Small intestine (tissue), 7 donors: Measurements from ENCODE around the gene RELN. TPM values are rescaled to one million over a fixed set of nuclear protein-coding genes. Genes with fewer than 3 reads are reported as not detected.

Source experiments
- DNase-seq, 2 donors: peaks; one replicate each; pipeline versions ENCODE4 v3.0.0 to v3.0.0-alpha.2; 2013
- FAIRE-seq: peaks from 2 replicates; lab custom pipeline; 2012; peaks lifted over from hg19 to GRCh38; lab: Jason Lieb, UNC
- H3K27ac ChIP-seq, 3 donors: one replicate each; pipeline ENCODE4 v1.5.1; 2013; ENCODE audit warnings: low read length in 2 of 3, mild to moderate bottlenecking in 2 of 3, control low read depth in 1 of 3, inconsistent platforms in 1 of 3, low read depth in 1 of 3, moderate library complexity in 1 of 3
- H3K27me3 ChIP-seq, 3 donors: one replicate each; pipeline ENCODE4 v1.6.1; 2013; ENCODE audit warnings: low read length in 3 of 3, inconsistent platforms in 1 of 3; ENCODE audit not compliant: control insufficient read depth in 3 of 3, insufficient read depth in 3 of 3
- H3K36me3 ChIP-seq, 3 donors: one replicate each; pipeline ENCODE4 v1.6.1; 2013; ENCODE audit warnings: low read length in 3 of 3, inconsistent platforms in 1 of 3, low read depth in 1 of 3, mild to moderate bottlenecking in 1 of 3, moderate library complexity in 1 of 3; ENCODE audit not compliant: control insufficient read depth in 3 of 3, insufficient read depth in 2 of 3
- H3K4me1 ChIP-seq, 3 donors: one replicate each; pipeline ENCODE4 v1.6.1; 2013; ENCODE audit warnings: low read length in 2 of 3, inconsistent platforms in 1 of 3, low read depth in 1 of 3, mild to moderate bottlenecking in 1 of 3, moderate library complexity in 1 of 3; ENCODE audit not compliant: control insufficient read depth in 3 of 3, insufficient read depth in 2 of 3
- H3K4me3 ChIP-seq, 3 donors: one replicate each; pipeline ENCODE4 v1.5.1; 2013; ENCODE audit warnings: low read length in 3 of 3, control low read depth in 1 of 3, inconsistent platforms in 1 of 3, low read depth in 1 of 3, mild to moderate bottlenecking in 1 of 3, moderate library complexity in 1 of 3
- H3K9me3 ChIP-seq, 2 donors: one replicate each; pipeline ENCODE4 v1.6.1; 2013; ENCODE audit warnings: low read depth in 1 of 2, low read length in 1 of 2; ENCODE audit not compliant: control insufficient read depth in 2 of 2, insufficient read depth in 1 of 2
- WGBS, 3 donors: extraction: QIAGEN DNeasy Blood & Tissue Kit; methylation state at CpG; one replicate each; pipeline ENCODE4 v1.1.7; 2013; 5-methylcytosine and 5-hydroxymethylcytosine counted together
- polyA plus RNA-seq, 4 donors: library from polyadenylated mRNA; stranded (reverse) in 3 of 4; unstranded in 1 of 4; fragments of 200-250 nt in 3 of 4; fragments of 120-200 nt in 1 of 4; gene quantifications; one replicate each; pipeline versions ENCODE4 v1.2.1 to v1.2.3, GENCODE V29; 2013
- donor health status: healthy with polysubstance abuse.
- donor health status: control.
- donor health status: control.
- donor health status: Bipolar disorder and iron deficiency.
- donor health status: healthy.

Gene RELN
- polyA plus RNA-seq, 4 donors: 3.4 to 8.1 TPM; not detected in 2

DNA sequence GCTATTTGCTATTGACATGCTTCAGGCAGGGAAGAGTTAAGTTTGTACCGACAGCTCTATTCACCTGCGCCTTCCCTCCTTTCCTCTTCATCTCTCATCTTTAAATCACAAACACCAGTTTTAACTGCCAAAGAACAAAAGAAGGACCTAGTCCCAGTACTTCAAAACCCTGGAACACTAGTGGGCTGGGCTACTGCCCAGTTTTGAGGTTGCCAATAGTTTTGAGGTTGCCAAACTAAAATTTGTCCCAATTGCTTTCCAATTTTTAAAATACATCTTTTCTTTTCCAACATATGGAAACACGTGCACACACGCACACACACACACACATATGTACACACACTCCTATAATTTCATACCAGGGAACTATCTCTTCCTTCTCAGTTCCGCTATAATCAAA is 412.8 kb downstream of the RELN start:
- Histone ChIP-seq H3K4me3 (no peak overlapping the region), H3K27me3 (no peaks in the 10 kb centered on the region), H3K36me3 (no peaks in the 10 kb centered on the region), H3K27ac (no peak overlapping the region), H3K9me3 (no peaks in the 10 kb centered on the region), H3K4me1 (peaks cover 0 to 4% (median 0%) of the 10 kb centered on the region in 3 donors)
- DNase-seq (no peak), FAIRE-seq (no peak)
- WGBS, 3 donors: 65 to 74% (median 71%) methylated on average over 5 of the region's 5 CpGs

DNA sequence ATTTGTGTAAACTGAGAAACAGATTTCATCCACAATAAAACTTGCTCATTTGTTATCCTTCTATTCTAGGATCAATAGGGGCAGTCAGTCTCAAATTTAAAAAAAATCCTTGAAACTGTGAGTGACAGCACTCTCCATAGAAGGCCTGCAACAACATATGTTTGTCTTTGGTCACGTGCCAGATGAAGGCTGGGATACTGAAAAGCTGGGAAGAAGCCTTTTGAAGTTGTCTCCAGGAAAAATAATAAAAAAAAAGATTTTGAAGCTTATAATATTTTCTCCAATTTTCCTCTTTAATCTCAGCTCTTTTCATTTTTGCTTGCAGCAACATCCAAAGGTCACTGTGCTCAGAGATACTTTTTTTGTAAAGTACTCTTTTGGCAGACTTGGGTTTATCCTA is 414.9 kb downstream of the RELN start:
- 41 to 63% (median 44%) methylated on average over 1 of the region's 1 CpG for WGBS, 3 donors
- Histone ChIP-seq H3K27ac (no peak overlapping the region), H3K4me1 (peaks cover 0 to 15% (median 0%) of the 10 kb centered on the region in 3 donors), H3K36me3 (no peaks in the 10 kb centered on the region), H3K4me3 (no peak overlapping the region), H3K9me3 (no peaks in the 10 kb centered on the region), H3K27me3 (no peaks in the 10 kb centered on the region)
- DNase-seq: no peak
- FAIRE-seq: no peak

DNA sequence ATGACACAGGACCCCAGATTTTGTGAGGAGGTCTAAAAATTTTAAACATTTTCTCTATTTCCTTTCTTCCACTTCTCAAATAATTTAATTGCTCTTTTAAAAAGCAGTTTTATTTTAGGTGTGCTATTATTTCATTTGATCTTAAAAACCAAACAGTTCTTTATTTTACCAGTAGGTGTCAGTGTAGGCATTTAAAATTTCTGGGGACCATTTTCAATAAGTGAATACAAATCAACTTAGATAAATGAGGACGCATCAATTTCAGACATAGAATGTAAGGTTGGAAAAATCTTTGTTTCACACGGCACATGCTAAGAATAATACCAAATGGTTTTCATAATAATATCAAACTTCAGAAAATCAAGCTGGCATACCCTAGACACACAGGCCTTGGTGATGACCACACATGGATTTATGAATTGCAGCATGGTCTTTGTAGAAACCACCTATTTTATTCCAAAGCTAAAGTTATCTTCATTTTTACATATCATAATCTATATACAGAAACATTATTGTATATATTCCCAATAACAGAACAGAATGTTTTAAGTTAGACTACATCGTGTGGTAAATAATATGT is 415.9 kb downstream of the RELN start:
- FAIRE-seq (peak; percentile 26), DNase-seq (peak; percentile 33 to 46)
- H3K36me3 ChIP-seq: no peaks in the 10 kb centered on the region
- no peaks in the 10 kb centered on the region for H3K9me3 ChIP-seq
- peaks cover 0 to 15% (median 0%) of the 10 kb centered on the region in 3 donors for H3K4me1 ChIP-seq
- WGBS, 3 donors: 35 to 52% (median 43%) methylated on average over 3 of the region's 3 CpGs
- H3K27ac ChIP-seq: no peak overlapping the region
- H3K27me3 ChIP-seq: no peaks in the 10 kb centered on the region
- no peak overlapping the region for H3K4me3 ChIP-seq

DNA sequence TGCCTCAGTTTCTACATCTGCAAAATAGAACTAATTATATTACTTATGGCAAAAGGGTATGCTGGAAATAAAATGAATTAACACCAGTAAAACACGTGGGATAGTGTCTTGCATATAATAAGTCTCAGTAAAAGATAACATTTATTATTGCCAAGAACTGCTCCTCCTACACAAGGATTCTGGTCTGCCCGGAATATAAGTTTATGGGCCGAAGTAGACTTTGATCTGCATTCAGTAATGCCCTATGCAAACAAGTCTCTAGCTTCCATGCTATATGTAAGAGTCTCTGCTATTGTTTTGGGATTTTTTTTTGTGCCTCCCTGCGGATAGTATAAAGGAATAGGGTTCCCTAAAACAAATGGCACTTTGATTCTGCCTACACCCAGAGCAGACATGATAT is 417.9 kb downstream of the RELN start:
- DNase-seq (peak; percentile 24 to 50), FAIRE-seq (no peak)
- H3K27ac ChIP-seq: no peak overlapping the region
- H3K4me3 ChIP-seq: no peak overlapping the region
- H3K27me3 ChIP-seq: no peaks in the 10 kb centered on the region
- H3K36me3 ChIP-seq: no peaks in the 10 kb centered on the region
- H3K4me1 ChIP-seq: peaks cover 0 to 15% (median 0%) of the 10 kb centered on the region in 3 donors
- H3K9me3 ChIP-seq: no peaks in the 10 kb centered on the region
- WGBS, 3 donors: 11 to 32% (median 27%) methylated on average over 4 of the region's 4 CpGs

DNA sequence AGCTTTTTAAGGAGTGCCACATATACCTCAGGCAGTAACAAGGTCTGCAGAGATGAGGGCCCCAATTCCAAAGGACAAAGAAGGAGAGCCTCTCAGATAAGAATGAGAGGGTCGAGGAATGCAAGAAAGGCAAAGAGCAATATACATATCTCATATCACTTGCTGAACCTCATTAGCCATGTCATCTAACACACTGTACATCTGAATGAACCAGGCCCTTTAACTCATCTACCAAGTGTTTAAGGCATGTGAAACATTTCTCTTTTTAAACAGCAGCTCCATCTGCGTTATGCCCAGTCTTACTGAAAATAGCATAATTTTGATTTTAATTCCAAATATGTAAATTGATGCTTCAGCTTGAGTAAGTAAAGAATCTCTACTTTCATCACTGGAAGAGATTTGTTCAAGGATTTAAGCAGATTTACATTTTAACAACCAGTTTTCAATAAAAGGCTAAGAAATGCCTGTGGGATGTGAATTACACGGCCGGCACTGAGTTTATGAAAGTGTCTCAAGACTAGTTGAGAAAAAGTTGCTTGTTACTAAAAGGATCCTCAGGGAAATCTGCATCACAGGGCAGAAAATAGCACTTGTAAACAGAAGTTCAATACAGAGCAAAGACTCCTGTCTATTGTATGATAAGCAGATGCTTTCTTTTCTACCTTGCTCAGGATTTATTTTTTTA is 419.7 kb downstream of the RELN start:
- Histone ChIP-seq H3K27ac (peak overlapping the region in 1 of 3 donors; percentile 18), H3K4me3 (no peak overlapping the region), H3K9me3 (no peaks in the 10 kb centered on the region), H3K36me3 (no peaks in the 10 kb centered on the region), H3K4me1 (peaks cover 0 to 15% (median 0%) of the 10 kb centered on the region in 3 donors), H3K27me3 (no peaks in the 10 kb centered on the region)
- WGBS, 3 donors: 66 to 71% (median 70%) methylated on average over 4 of the region's 4 CpGs
- no peak for DNase-seq
- FAIRE-seq: no peak

DNA sequence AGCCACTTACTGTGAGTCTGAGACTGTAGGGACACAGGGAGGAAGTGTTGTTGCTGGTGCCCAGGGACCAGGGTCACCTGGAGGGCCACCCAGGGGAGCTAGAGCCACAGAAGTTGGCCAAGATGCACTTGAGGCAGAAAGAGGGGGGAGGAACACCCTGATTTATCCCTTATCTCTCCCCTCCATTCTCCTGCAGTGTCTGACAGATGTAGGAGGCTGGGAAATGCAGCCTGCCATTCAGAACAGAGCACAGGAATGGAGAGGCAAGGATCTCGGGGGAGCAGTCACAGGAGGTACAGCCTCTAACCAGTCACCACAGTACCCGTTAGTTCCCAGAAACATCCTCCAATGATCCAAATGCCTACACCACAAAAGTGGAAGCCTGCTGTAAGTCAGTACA is 425.0 kb downstream of the RELN start:
- Histone ChIP-seq H3K4me3 (no peak overlapping the region), H3K4me1 (no peaks in the 10 kb centered on the region), H3K9me3 (no peaks in the 10 kb centered on the region), H3K27ac (no peak overlapping the region), H3K27me3 (no peaks in the 10 kb centered on the region), H3K36me3 (no peaks in the 10 kb centered on the region)
- no peak for DNase-seq
- no peak for FAIRE-seq
- WGBS, 3 donors: 61 to 87% (median 66%) methylated on average over 2 of the region's 2 CpGs

DNA sequence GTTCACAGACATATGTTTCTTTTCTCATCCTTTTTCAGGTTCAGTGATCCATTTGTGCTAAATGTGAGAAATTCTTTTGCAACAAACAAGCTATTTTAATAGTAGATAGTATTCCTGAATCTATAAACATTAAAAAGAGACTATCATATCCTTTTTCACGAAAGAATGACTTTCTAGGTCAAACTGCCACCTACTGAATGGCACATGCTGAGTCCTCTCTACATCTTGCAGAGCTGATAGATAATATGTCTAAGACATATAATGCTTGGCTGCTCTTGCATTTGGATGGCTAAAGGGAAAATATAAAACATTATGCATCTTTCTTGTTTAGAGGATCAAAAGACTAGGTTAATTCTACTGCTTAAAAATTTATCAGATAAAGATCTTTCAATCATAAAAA is 429.3 kb downstream of the RELN start:
- DNase-seq (no peak), FAIRE-seq (no peak)

DNA sequence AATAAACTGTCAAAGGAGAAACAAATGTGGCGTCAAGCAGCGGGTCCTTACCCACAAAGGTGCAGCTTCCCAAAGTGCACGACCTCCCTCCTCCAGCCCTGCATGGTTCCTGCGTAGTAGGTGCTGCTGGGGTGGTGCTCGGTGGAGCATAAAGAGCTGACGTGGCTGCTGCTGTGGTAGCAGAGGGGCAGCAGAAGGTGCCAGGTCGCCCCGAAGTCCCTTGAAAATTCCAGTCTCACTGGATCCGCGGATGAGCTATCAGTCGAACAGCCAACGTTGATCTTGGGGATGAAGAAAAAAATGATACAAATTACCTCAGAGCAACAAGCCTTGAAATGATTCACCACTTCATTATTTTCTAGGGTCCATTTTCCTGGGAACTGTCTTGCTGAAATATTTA is 438.4 kb downstream of the RELN start:
- no peak overlapping the region for H3K27ac ChIP-seq
- WGBS, 3 donors: 86 to 91% (median 87%) methylated on average over 12 of the region's 12 CpGs
- H3K36me3 ChIP-seq: no peaks in the 10 kb centered on the region
- FAIRE-seq: no peak
- no peak for DNase-seq
- H3K27me3 ChIP-seq: no peaks in the 10 kb centered on the region
- H3K4me3 ChIP-seq: no peak overlapping the region
- no peaks in the 10 kb centered on the region for H3K9me3 ChIP-seq
- H3K4me1 ChIP-seq: no peaks in the 10 kb centered on the region

More for the DNA sequence above, 429.3 kb downstream of the RELN start:
- Histone ChIP-seq H3K9me3 (no peaks in the 10 kb centered on the region), H3K36me3 (no peaks in the 10 kb centered on the region), H3K27ac (no peak overlapping the region), H3K4me3 (no peak overlapping the region), H3K4me1 (no peaks in the 10 kb centered on the region), H3K27me3 (no peaks in the 10 kb centered on the region)
- WGBS, 3 donors: 39 to 65% (median 65%) methylated on average over 1 of the region's 1 CpG
